NCI-H2107 (cell line): ENCODE measurements around the gene ANGPTL2.

ENCODE experiments used
- DNase-seq: peaks from one replicate; lab custom pipeline; 2025; lab: John Stamatoyannopoulos, UW

The ANGPTL2 gene

GRCh38 chr9:127075624-127076372 is 46.6 kb downstream of the ANGPTL2 start:
- DNase-seq = no peak

GRCh38 chr9:127074561-127075548 is 47.6 kb downstream of the ANGPTL2 start:
- DNase-seq = no peak

- no peak for DNase-seq
Measured at GRCh38 chr9:127067603-127068220, 54.7 kb downstream of the ANGPTL2 start.

- DNase-seq = no peak
Measured at GRCh38 chr9:127066851-127067136, 55.6 kb downstream of the ANGPTL2 start.

- DNase-seq = no peak
Measured at GRCh38 chr9:127066060-127066850, 56.2 kb downstream of the ANGPTL2 start.

GRCh38 chr9:127065592-127065991 is 56.8 kb downstream of the ANGPTL2 start:
- no peak for DNase-seq

- no peak for DNase-seq
Measured at GRCh38 chr9:127064335-127064734, 58.1 kb downstream of the ANGPTL2 start.

GRCh38 chr9:127061411-127061810 is 61.0 kb downstream of the ANGPTL2 start:
- no peak for DNase-seq

- DNase-seq = no peak
Measured at GRCh38 chr9:127059765-127060361, 62.6 kb downstream of the ANGPTL2 start.

- DNase-seq = no peak
Measured at GRCh38 chr9:127059030-127059429, 63.4 kb downstream of the ANGPTL2 start.

GRCh38 chr9:127058645-127059021 is 63.8 kb downstream of the ANGPTL2 start:
- no peak for DNase-seq

GRCh38 chr9:127058011-127058644 is 64.3 kb downstream of the ANGPTL2 start:
- no peak for DNase-seq

GRCh38 chr9:127056446-127056845 is 66.0 kb downstream of the ANGPTL2 start:
- no peak for DNase-seq

- DNase-seq = no peak
Measured at GRCh38 chr9:127055745-127056402, 66.6 kb downstream of the ANGPTL2 start.

- no peak for DNase-seq
Measured at GRCh38 chr9:127053960-127054359, 68.5 kb downstream of the ANGPTL2 start.

GRCh38 chr9:127053057-127053821 is 69.2 kb downstream of the ANGPTL2 start:
- no peak for DNase-seq

GRCh38 chr9:127051881-127052595 is 70.4 kb downstream of the ANGPTL2 start:
- no peak for DNase-seq

- DNase-seq = no peak
Measured at GRCh38 chr9:127050591-127051001, 71.8 kb downstream of the ANGPTL2 start.

GRCh38 chr9:127050152-127050551 is 72.3 kb downstream of the ANGPTL2 start:
- no peak for DNase-seq
